C1 segment of cervical spinal cord (tissue), 14 donors: ENCODE results near the gene BICC1.

Experiments used
- DNase-seq, 14 donors: peaks; one replicate each; lab custom pipeline; 2025; lab: John Stamatoyannopoulos, UW

Gene BICC1

DNA sequence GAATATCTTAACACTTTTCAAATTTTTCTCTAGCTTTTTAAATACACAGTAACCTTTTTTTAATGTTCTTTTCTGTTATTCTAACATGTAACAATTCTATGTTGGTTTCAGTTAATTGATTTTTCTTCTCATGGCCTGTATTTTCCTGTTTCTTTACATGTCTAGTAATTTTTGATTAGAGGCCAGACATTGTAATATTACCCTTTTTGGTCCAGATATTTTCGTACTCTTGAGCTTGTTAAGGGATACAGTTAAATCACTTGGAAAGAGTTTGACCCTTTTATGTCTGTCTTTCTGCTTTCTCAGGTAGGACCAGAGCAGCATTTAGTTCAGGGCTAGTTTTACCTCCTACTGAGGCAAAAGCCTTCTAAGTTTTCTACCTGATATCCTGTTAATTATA is 45.0 kb downstream of the BICC1 start:
- no peak for DNase-seq

DNA sequence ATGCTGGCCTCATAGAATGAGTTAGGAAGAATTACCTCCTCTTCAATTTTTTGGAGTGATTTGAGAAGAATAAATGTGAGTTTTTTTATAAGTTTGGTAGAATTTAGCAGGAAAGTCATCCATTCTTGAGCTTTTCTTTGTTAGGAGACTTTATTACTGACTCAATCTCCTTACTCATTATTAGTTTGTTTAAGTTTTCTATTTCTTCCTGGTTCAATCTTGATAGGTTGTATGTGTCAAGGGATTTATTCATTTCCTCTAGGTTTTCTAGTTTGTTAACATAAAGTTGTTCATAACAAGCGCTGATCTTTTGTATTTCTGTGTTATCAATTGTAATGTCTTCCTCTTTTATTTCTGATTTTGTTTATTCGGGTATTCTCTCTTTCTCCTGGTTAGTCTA is 47.4 kb downstream of the BICC1 start:
- DNase-seq, result no peak

DNA sequence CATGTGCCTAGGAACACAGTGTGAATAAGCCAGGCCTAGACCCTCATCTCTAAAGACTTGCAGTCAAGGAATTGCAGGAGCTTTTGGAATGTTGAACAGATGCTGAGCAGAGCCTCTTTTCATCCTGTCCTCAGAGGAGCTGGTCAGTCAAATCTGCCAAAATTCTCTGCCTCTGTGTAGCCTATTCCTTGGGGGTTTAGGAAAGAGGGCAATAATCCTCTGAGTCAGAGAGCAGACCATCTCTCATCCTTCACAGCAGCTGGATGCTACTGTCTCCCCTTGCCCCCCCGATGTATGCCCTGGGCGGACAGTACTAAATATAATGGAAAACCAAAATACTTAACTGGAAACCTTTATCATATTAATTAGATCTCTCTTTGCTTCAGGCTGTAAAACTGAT is 52.6 kb downstream of the BICC1 start:
- no peak for DNase-seq

DNA sequence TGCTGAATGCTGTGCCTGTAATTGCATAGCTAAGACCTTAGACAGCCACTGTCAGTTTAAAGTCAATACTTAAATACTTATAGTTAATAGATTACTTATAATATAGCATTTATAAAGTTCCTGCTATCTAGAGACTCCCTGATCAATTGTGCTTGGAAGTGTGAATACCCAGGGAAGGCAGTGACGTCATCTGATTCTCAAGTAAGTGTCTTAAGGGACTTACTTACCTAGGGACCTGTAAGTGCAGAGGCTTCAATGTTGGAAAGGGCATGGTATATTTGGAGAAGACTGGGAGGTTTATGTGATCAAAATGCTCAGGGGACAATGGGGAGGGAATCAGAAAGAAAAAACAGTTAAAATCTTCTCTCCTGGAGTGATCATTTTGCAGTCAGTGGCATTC is 55.0 kb downstream of the BICC1 start:
- no peak for DNase-seq

DNA sequence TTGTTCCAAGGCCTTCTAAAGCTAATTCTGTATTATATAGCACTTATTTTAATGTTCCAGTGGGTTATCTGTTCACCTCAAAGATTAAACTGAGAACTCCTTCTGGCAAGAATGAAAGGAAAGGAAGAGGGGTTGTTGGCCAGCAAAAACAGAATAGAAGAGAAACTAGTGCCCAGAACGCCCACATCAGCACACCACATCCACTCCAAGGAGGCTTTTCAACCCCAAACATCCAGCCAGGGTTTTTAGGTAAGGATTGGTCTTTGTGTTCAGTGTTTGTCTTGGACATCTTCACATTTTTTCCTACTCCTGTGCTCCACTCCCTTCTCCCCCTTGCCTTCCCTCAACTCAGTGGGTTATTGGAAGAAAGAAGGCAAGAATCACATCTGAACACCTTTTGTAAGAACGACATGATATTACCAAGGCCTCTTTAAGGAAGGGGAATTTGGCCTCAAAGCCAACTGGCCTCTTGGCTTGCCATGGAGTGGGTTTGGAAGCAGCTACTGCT is 55.8 kb downstream of the BICC1 start:
- no peak for DNase-seq

DNA sequence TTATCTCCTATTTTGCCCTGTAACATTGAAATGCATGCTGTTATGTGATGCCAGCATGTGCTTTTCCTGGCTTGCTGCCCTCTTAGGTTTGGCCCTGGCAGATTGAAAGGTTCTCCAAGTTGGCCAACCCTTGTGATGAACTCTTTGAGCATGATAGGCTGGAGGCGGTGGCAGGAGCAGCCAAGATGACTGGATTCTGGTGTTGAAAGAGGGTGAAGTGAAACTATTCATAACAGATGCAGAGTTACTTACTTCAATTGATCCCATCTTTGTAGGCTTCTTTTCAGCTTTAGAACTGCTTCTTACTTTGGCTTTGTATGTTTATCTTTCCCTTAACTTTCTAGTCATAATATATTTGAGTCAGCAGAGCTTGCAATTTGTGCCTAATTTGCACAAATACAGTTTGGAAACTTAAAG is 57.6 kb downstream of the BICC1 start:
- DNase-seq, result no peak

DNA sequence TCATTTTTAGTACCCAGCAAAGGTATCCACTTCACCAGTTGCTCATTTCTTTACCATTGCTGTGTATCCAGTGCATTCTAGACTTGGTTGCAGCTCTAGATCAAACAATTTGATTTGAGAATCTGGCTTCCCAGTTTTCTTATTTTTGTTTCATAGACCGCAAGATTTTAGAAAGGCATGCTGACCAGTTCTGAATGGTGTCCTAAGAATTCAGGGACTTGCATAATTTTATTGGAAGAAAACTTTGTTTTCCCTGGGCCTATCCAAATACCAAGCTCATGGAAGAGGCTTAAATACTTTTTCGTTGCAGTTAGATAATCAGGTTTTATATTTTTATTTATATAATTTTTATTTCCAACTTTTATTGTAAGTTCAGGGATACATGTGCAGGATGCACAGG is 58.3 kb downstream of the BICC1 start:
- no peak for DNase-seq

DNA sequence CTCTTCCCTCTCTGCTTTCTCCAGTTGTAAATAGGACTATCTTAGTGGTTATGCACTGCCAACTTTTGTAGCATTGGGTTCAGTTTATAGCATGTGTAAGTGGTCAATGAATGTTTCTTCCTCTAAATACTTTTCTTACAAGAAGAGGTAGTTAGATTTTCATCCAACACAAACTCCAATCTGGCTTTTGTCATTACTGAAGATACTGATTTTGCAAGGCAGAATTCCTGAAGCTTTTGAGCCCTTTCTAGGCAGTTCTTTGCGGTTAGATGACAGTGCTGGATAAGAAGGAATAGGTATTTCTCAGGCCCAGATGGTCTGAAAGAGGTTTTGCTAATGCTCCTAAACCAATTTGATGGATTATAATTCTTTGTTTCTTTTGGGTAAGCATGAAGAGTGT is 60.5 kb downstream of the BICC1 start:
- DNase-seq, result no peak

DNA sequence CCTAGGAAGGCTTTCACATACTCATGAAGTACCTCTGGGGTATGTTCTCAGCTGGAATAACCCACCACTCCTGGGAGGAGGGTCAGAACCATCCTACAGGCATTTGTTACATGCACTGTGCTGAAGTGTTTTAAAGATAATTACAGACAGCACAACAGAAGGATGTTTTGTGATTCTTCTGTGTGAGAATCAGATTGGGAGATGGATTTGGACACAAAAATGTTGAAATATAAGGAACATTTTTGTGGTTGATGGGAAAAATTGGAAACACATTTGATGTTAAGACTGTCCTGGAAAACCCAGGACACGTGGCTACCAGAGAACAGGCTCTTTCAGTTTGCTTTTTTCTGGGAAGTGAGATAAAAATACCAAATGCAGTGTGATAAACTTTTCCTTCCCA is 61.4 kb downstream of the BICC1 start:
- DNase-seq, result no peak

DNA sequence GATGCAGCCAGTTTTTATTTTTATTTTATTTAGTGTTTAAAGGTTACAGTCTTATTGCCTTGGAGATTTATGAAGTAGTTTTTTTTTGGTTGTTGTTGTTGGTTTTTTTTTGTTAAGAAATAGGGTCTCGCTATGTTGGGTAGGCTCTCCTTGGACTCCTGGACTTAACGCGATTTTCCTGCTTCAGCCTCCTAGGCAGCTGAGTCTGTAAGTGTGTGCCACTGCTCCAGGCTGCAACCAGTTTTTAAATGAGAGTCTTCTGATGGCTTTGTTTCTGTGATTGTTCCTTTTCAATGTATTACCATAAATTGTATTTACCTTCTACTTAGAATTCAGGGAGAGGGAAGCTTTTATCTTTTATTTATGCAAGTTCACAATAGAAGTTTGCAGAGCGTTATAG is 62.8 kb downstream of the BICC1 start:
- DNase-seq, result no peak

DNA sequence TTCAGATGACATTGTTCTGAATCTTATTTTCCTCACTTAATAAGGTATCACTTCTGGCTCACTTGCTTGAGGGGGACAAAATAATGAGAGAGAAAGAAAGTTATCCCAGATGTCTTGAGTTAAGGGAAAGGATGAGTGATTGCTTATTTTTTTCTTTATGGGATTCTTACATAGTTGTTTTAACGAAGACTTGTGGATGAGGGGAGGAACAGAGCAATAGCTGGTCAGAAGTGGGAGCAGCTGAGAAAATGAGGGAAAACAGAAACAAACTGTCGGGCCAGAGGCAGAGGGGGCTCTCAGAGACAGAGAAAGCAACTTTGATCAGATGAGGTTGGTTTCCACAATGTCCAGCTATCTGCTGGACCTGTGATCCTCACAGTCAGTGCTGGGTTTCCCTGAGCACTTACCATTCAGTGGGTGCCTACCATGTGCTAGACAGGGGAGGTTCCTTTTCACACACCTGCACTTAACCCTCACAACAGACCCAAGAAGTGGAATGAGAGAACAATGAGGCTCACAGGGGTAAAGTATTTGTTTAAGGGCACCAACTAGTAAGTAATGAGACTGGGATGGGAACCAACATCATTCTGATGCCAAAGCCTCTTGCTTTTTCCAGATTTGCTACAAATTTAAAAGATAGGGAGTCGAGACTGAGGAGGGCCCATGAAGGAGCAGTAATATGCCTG is 64.2 kb downstream of the BICC1 start:
- no peak for DNase-seq

DNA sequence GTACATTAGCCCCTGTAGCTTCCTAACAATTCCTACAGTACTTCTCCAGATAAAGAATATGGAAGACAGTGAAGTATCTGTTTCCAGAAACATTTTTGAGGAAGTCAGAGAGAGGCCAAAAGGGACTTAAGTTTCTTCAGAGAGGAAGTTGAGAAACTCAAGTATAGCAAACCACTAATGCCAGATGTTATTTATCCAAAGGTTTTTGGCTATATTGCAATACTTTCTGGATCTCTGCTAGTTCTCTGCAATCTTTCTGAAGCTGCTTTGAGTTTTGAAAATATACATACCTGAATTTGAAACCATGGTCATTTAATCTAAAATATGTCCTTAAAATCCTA is 64.7 kb downstream of the BICC1 start:
- no peak for DNase-seq

DNA sequence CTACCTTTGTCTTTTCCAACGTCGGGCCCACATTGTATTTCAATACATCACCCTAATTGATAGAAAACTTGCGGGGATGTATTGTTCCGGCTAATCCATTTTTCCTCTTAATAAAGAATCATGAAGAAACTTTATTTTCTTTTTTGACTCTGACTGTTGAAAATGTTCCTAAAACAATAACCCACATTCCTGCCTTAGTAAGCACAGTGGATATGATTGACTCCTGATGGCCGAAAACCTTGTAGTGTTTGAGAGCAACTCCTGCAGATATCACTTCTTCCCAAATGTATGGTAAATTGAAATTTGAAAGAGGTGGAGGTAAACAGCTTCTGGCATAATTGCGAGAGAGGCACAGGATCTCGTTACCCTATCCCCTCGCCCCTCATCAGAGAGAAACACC is 65.7 kb downstream of the BICC1 start:
- no peak for DNase-seq

DNA sequence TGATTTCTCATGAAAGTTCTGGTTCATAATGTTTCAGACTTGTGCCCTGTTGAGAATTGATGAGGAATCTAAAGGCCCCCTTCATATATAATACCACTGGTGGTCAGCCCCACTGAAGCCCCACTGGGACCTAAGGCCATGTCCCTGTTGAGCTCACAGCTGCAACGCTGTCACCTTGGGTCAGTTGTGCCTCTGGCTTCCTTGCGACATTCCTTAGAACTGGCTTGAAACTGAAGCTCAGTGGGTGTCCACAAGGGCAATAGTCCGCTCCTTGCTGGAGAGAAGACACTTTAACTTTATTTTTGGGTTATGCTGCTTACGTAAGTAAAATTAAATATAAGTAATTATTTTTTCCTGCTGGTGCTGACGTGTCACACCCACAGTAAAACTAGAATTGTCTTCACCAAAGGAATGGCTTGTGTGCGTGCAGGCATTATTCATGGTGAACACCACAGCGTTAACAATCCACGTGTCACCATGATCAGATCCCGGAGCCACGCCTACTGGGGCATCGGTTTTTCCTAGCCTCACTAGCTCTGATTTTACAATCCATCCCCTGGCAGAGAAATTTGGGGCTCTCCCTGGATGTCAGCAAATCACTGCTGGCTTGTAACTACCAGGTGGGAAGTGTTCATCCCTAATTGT is 66.5 kb downstream of the BICC1 start:
- DNase-seq, result no peak

DNA sequence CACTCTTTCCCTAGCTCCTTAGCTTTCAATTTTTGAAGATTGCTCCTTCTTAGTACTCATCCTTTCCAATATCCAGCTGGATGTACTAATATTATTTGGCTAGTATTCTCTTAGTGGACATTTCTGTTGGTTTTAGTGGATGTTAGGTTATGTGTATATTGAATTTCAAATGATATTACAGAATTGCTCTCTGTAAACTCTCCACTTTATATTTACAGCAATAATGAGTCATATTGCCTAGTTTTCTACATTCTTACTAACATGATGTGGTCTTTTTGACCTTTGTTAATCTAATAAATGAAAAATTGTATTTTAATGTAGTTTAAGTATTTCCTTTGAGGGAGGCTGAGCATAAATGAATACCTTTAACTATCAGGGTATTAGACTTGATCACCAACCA is 69.4 kb downstream of the BICC1 start:
- no peak for DNase-seq

DNA sequence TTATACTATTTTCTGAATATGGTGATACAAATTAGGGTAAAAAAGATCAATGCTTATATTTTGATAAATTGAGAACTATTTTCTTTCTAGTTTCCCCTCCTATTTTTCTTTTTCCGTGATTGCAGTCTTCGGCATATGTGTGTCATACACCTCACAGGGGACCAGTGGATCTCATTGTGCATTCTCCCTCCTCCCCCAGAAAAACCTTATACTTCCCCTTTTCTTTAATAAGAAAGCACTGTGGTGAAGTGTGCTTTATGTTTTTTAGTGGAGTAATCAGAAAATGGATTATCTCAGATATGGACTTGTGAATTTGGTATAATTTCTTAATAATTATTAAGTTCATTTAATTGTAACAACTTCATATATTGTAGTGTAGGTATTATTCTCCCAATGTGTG is 72.8 kb downstream of the BICC1 start:
- DNase-seq, result no peak

DNA sequence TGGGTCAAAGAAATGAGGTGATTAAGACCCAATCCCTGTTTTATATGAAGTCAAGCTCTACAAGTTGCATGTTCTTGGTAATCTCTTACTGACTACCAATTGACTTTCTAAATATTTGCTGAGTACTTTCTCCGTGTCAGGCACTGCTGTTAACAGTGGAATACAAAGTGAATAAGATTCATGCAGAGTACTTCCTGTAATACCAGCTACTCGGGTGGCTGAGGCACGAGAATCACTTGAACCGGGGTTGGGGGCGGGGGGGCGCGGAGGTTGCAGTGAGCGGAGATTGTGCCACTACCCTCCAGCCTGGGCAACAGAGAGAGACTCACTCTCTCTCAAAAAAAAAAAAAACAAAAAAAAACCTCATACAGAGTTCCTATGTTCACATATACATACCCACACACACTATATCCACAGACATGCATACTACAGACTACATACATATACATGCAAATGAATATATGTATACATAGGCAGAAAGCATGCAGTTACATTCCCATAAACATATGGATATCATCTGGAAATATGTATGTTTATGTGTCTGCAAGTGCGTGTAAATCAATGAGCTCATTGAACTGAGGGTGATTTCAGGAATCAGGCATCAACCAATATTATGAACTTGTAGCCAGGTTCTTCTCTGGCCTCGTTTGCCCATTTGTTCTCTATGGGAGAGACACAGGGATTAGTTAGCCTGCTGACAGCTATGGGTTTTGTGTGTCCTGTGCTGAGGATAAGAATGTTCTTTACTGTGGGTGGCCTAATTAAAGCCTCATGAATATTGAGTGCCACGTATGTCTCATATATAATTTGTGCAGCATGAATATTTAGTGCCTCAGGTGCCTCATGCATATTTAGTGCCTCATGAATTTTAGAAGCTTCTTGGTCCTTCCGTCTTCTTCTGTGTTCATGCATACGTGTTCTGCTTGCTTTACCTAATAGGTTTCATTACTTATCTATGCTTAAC is 73.9 kb downstream of the BICC1 start:
- DNase-seq, result no peak

DNA sequence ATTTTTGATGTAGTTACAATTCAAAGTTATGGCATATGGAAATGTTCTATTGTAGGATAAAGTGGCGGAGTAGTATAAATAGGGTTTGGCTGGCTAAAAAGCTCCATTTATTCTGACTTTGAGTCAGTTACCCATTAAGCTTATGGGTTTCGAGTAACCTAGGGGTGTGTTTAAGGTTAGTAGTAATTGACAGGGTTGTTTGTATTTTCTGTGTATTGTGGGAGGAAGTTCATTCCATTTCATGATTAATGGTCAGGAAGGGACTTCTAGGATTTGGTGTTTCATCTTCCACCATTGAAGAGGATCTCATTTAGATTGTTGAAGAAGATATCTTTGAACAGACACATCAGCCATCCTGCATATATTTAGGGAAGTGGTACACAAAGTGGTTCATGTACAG is 75.0 kb downstream of the BICC1 start:
- DNase-seq, result no peak

DNA sequence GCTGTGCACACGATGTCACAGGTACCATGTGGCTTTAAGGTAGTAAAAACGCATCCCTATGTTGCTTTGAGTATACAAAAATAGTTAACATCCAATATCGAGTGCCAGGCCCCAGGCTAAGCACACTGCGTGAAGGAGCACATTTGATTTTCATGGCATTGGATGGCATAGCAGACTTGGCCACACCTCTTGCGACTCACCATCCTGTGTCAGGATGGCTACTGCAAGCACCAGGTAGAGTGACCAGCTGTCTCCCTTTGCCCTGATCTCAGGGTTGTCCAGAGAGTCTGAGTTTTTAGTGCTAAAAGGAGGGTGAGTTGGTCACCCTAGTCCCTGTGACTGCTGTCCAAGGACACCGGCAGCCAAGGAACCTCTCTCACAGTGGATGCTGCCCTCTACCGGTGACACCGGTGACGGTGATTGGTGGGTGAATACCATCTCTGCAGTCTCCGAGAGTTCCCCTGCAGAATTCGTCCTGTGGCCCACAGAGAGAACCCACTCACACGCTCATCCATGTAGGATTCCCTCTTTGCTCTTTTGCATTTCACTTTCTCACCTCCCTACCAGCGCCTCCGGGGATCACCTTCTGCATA is 76.1 kb downstream of the BICC1 start:
- no peak for DNase-seq

DNA sequence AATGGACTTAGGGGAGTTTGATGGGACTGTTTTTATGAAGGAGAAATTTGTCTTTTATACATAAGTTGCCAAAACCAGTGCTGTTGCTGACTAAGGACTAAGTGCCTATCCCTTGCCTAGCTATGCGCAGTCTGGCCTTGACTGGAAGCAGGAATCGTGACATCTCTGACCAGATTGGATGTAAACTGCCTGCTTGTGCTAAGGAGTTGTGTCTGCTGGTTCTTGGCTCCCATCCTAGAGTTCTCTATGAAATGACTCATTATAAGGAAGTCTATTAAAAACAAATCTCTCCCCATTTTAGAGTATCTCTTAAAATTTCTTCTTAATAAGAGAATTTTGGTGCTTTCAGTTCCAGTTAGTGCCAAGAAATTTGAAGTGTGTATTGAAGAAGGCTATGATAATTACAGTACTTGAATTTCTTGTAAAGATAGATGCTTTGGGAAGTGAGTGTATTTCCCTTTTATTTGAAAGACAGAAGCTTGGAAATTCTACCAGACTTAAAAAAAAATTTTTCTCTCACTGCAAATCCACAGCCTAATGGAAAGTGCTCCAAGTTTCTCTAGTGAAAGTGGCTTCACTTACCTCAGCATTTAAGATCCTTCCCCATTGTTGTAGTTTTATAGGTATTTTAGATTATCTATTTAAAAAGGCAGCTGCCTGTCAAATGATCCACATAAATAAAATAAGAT is 77.6 kb downstream of the BICC1 start:
- no peak for DNase-seq

DNA sequence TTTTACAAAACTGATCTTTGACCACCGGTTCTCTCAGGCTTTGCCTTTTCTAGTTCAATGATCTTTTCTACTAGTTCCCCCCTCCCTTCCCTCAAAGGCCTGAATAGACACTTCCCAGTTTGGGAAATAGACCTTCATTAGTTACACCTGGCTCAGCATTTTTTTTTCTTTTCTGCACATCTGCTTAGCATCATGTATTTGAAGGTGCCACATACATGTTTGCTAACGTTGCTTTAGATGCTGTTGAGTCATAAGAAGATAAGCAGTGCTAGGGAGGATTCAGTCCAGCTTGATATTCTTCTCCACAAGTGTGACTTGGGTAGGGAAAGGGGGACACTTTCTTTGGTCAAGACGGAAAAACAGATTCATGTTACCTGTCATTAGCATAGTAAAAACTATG is 78.3 kb downstream of the BICC1 start:
- no peak for DNase-seq

DNA sequence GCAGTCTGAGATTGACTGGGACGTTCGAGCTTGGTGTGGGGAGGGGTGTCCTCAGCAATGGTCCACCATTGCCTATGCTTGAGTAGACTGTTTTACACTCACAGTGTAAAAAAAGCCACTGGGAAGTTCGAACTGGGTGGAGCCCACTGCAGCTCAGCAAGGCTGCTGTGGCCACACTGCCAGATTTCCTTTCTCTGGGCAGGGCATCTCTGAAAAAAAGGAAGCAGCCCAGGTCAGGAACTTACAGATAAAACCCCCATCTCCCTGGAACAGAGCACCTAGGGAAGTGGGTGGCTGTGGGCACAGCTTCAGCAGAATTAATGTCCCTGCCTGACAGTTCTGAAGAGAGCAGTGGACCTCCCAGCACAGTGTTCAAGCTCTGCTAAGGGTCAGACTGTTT is 80.3 kb downstream of the BICC1 start:
- DNase-seq, result no peak
